ENCODE data around the gene GCN1. TPM values are rescaled to one million over a fixed set of nuclear protein-coding genes. Genes with fewer than 3 reads are reported as not detected.
"Not testable (repeated sequence)": the region's sequence is repeated elsewhere in the genome, so short reads cannot be mapped to it uniquely, and the experiment has no call there.

The GCN1 gene
- total RNA-seq, 4 donors from 2014 or later = 62.0 to 310 (median 101) TPM

GRCh38 chr12:120212301-120212700, 17.8 kb upstream of the GCN1 start:
- no peaks in the 10 kb centered on the region for H3K4me1 ChIP-seq
- no peaks in the 10 kb centered on the region for H3K27me3 ChIP-seq
- no peak overlapping the region for H3K27ac ChIP-seq
- no peak overlapping the region for H3K4me3 ChIP-seq
- peaks cover 80% of the 10 kb centered on the region for H3K36me3 ChIP-seq
- DNase-seq (ENCODE audit: low spot score in 2 of 2) = no peak
- TF ChIP-seq, protein P1, sequence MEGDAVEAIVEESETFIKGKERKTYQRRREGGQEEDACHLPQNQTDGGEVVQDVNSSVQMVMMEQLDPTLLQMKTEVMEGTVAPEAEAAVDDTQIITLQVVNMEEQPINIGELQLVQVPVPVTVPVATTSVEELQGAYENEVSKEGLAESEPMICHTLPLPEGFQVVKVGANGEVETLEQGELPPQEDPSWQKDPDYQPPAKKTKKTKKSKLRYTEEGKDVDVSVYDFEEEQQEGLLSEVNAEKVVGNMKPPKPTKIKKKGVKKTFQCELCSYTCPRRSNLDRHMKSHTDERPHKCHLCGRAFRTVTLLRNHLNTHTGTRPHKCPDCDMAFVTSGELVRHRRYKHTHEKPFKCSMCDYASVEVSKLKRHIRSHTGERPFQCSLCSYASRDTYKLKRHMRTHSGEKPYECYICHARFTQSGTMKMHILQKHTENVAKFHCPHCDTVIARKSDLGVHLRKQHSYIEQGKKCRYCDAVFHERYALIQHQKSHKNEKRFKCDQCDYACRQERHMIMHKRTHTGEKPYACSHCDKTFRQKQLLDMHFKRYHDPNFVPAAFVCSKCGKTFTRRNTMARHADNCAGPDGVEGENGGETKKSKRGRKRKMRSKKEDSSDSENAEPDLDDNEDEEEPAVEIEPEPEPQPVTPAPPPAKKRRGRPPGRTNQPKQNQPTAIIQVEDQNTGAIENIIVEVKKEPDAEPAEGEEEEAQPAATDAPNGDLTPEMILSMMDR (IDR thresholded peaks at IDR 0.05) = no peak
- TF ChIP-seq POLR2A (IDR thresholded peaks at IDR 0.05) = no peak
- TF ChIP-seq POLR2AphosphoS5 (IDR thresholded peaks at IDR 0.05) = no peak
- no peak for TF ChIP-seq EP300 (IDR thresholded peaks at IDR 0.05)
- 97% methylated on average over 22 of the region's 24 CpGs for WGBS
- no peaks in the 10 kb centered on the region for H3K9me3 ChIP-seq

GRCh38 chr12:120211904-120212283, 17.4 kb upstream of the GCN1 start:
- Histone ChIP-seq H3K36me3 (peaks cover 80% of the 10 kb centered on the region), H3K27me3 (no peaks in the 10 kb centered on the region), H3K9me3 (no peaks in the 10 kb centered on the region), H3K4me3 (no peak overlapping the region), H3K4me1 (no peaks in the 10 kb centered on the region), H3K27ac (no peak overlapping the region)
- TF ChIP-seq EP300 (IDR thresholded peaks at IDR 0.05) (no peak), POLR2A (IDR thresholded peaks at IDR 0.05) (no peak), POLR2AphosphoS5 (IDR thresholded peaks at IDR 0.05) (no peak)
- TF ChIP-seq, protein P1 (IDR thresholded peaks at IDR 0.05) = no peak
- no peak for DNase-seq (ENCODE audit: low spot score in 2 of 2)
- WGBS = 82% methylated on average over 8 of the region's 9 CpGs

DNA sequence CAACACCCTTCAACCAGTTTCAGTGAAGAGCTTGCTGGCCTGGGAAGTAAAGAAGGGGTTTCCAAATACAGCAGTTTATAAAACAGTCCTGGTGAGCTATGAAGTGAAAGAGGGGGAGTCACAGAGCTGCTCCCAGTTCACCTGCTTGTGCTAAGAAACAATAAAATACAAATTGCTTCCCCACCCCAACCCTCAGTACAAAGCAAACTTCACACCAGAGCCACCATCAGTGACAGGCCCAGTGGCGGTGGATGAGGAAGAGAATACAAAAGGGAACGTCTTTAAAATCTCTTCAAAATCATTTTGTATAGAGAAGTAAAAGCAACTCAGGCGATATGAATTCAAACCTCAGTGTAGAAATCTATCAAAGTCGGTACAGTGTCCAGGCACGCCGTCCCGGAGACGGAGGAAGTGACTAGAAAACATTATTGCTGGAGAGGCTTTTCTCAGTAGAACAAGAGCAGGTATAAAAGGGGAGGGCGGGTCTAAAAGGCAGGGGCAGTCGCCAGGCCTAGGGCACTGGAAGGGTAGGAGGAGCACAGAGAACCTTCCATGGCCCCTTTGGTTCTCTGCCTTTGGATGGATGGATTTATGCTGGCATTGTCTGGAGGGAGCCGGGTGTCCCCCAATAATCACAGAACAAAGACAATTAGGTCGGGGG, 16.9 kb upstream of the GCN1 start:
- no peaks in the 10 kb centered on the region for H3K27me3 ChIP-seq
- 88% methylated on average over 12 of the region's 12 CpGs for WGBS
- TF ChIP-seq, protein P1 (IDR thresholded peaks at IDR 0.05) = no peak
- no peak for TF ChIP-seq POLR2AphosphoS5 (IDR thresholded peaks at IDR 0.05)
- no peaks in the 10 kb centered on the region for H3K4me1 ChIP-seq
- H3K9me3 ChIP-seq = no peaks in the 10 kb centered on the region
- H3K27ac ChIP-seq = no peak overlapping the region
- no peak for DNase-seq (ENCODE audit: low spot score in 2 of 2)
- H3K4me3 ChIP-seq = no peak overlapping the region
- peaks cover 75% of the 10 kb centered on the region for H3K36me3 ChIP-seq

- H3K36me3 ChIP-seq = peaks cover 59% of the 10 kb centered on the region
- H3K4me1 ChIP-seq = no peaks in the 10 kb centered on the region
- DNase-seq (ENCODE audit: low spot score in 2 of 2) = no peak
- H3K27me3 ChIP-seq = no peaks in the 10 kb centered on the region
- TF ChIP-seq EP300 (IDR thresholded peaks at IDR 0.05) (no peak), POLR2AphosphoS5 (IDR thresholded peaks at IDR 0.05) (no peak), POLR2A (IDR thresholded peaks at IDR 0.05) (no peak)
- 58% methylated on average over 13 of the region's 13 CpGs for WGBS
- no peak overlapping the region for H3K4me3 ChIP-seq
- H3K9me3 ChIP-seq = no peaks in the 10 kb centered on the region
- H3K27ac ChIP-seq = no peak overlapping the region
Measured at GRCh38 chr12:120209851-120210250, 15.3 kb upstream of the GCN1 start.

- 89% methylated on average over 13 of the region's 13 CpGs for WGBS
- DNase-seq (ENCODE audit: low spot score in 2 of 2) = no peak
- Histone ChIP-seq H3K4me1 (no peaks in the 10 kb centered on the region), H3K4me3 (no peak overlapping the region), H3K36me3 (peaks cover 33% of the 10 kb centered on the region), H3K27ac (no peak overlapping the region), H3K27me3 (no peaks in the 10 kb centered on the region), H3K9me3 (no peaks in the 10 kb centered on the region)
- TF ChIP-seq POLR2AphosphoS5 (IDR thresholded peaks at IDR 0.05) = no peak
Measured at GRCh38 chr12:120207227-120207626, 12.7 kb upstream of the GCN1 start.

- H3K36me3 ChIP-seq = peaks cover 29% of the 10 kb centered on the region
- H3K4me3 ChIP-seq; H3K9me3 ChIP-seq; H3K4me1 ChIP-seq; DNase-seq (ENCODE audit: low spot score in 2 of 2); H3K27me3 ChIP-seq; H3K27ac ChIP-seq: not testable (repeated sequence)
- 97% methylated on average over 5 of the region's 5 CpGs for WGBS
Measured at GRCh38 chr12:120206781-120207180, 12.3 kb upstream of the GCN1 start.

GRCh38 chr12:120206228-120206627, 11.7 kb upstream of the GCN1 start:
- 98% methylated on average over 9 of the region's 10 CpGs for WGBS
- DNase-seq (ENCODE audit: low spot score in 2 of 2) = no peak
- no peaks in the 10 kb centered on the region for H3K9me3 ChIP-seq
- peaks cover 23% of the 10 kb centered on the region for H3K36me3 ChIP-seq
- no peaks in the 10 kb centered on the region for H3K27me3 ChIP-seq
- no peak overlapping the region for H3K27ac ChIP-seq
- no peaks in the 10 kb centered on the region for H3K4me1 ChIP-seq
- TF ChIP-seq, protein P1 (IDR thresholded peaks at IDR 0.05) = no peak
- TF ChIP-seq POLR2A (IDR thresholded peaks at IDR 0.05) = no peak
- TF ChIP-seq EP300 (IDR thresholded peaks at IDR 0.05) = no peak
- TF ChIP-seq POLR2AphosphoS5 (IDR thresholded peaks at IDR 0.05) = no peak
- no peak overlapping the region for H3K4me3 ChIP-seq
